ENCODE results near the gene ANXA6. TPM values are rescaled to one million over a fixed set of nuclear protein-coding genes. Genes with fewer than 3 reads are reported as not detected.

ANXA6 gene
- total and polyA plus RNA-seq, 10 of the 15 experiments (the other 5 are each of a cell fraction or from before 2014, with no cell fraction given): 44.0 to 571 (median 465) TPM

DNA sequence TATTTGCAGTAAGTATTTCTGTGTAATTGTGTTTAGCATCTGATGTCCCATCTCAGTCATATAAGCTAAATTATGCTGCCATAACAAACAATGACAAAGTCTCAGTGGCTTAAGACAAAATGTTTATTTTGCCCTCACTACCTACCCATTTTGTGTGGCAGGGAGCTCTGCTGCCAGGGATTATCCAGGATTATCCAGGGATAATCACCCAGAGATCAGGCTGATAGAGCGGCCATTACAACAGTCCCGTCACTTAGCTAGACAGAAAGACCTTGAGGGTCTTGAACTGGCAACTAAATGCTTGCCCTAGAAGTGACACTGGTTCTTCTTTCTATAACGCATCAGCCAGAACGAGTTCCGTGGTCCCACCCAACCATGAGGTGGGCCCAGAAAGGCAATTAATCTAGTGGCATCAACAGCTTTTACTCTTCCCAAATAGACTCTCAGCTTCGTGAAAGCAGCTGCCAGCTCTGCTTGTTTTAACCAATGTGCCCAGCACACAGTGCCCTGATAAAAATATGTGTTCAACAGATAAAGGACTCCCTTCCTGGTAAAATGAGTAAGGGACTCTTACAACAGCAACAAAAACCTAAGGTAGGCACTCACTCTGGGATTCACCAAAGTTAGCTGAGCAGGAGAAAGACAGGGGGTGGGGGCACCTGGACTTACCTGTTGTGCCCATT is 43.5 kb upstream of the ANXA6 start (continued):
- TF ChIP-seq ZBTB11 (CRISPR knock-in tag; IDR thresholded peaks at IDR 0.05) (no peak), MEF2B (IDR thresholded peaks at IDR 0.05; ENCODE audit: partially characterized antibody, poor library complexity, severe bottlenecking) (no peak), NFIC (IDR thresholded peaks at IDR 0.05; ENCODE audit: low read depth, low read length) (no peak)

- intact Hi-C loops (cut with micrococcal nuclease; ENCODE audit: unreplicated experiment): no loop called here
- peaks cover 6 to 26% of the 10 kb centered on the region in 2 experiments; a peak in 3 of 4 replicates for H3K36me3 ChIP-seq (ENCODE audit: control insufficient read depth in 2 of 2, insufficient read depth in 2 of 2, low read length in 1 of 2)
- no peaks in the 10 kb centered on the region for H3K9me3 ChIP-seq (replicated peaks; ENCODE audit: control insufficient read depth, insufficient read depth, low read length)
- H3K4me2 ChIP-seq (ENCODE audit: control insufficient read depth, insufficient read depth): no peak overlapping the region
- H3K4me3 ChIP-seq: no peak overlapping the region
- no peaks in the 10 kb centered on the region for H3K27me3 ChIP-seq (replicated peaks in 1 of 2; ENCODE audit: control insufficient read depth in 2 of 2, insufficient read depth in 2 of 2, low read length in 1 of 2)
- RAD21 ChIA-PET (ENCODE audit: unreplicated experiment): interaction anchor here (0.7 to 1.2 kb wide), 3 partner anchors 9 to 53 kb away, joined by 3 to 4 read pairs (median 4); partner anchors contain the start of gene GM2A
- TF ChIP-seq NR2C1 (IDR thresholded peaks at IDR 0.05): no peak
- TF ChIP-seq RELA (IDR thresholded peaks at IDR 0.05; ENCODE audit: borderline replicate concordance, partially characterized antibody): no peak
- WGBS (ENCODE audit: insufficient coverage, insufficient replicate concordance, low lambda C conversion rate, missing lambda C conversion rate): 88% methylated on average over 7 of the region's 7 CpGs
- CTCF ChIA-PET: interaction anchor here (0.7 kb wide), 1 partner anchor 74 kb away, joined by 3 read pairs; no protein-coding TSS in a partner anchor
- no peak overlapping the region for H2AFZ ChIP-seq (ENCODE audit: control insufficient read depth, low read depth, low read length)
- SMC1A ChIA-PET (ENCODE audit: uncharacterized antibody, unreplicated experiment): interaction anchor here (1.0 to 2.3 kb wide), 3 partner anchors 9 to 74 kb away, joined by 3 to 14 read pairs (median 11); no protein-coding TSS in a partner anchor
- H3K27ac ChIP-seq (ENCODE audit: control insufficient read depth, insufficient read depth): no peak overlapping the region
- BruUV-seq (replicated peaks): no TSS peak
- H3K9ac ChIP-seq (ENCODE audit: control insufficient read depth, insufficient read depth, low read length): no peak overlapping the region
- ATAC-seq: no peak
- in situ Hi-C loops (cut with MboI): no loop called here
- FAIRE-seq: no peak
- no peak for DNase-seq (ENCODE audit: low read depth, low spot score)
- H4K20me1 ChIP-seq (ENCODE audit: control insufficient read depth, insufficient read depth): no peaks in the 10 kb centered on the region
- POLR2A ChIA-PET: interaction anchor here (0.6 to 1.8 kb wide), 4 partner anchors 9 to 42 kb away, joined by 3 to 7 read pairs (median 3); no protein-coding TSS in a partner anchor
- H3K79me2 ChIP-seq (ENCODE audit: control insufficient read depth, insufficient read depth, low read length): no peaks in the 10 kb centered on the region
- peaks cover 22% of the 10 kb centered on the region for H3K4me1 ChIP-seq (ENCODE audit: control insufficient read depth, insufficient read depth, low read length)
Observed at GRCh38 chr5:151199581-151200185, 42.1 kb upstream of the ANXA6 start.
